ENCODE measurements around the gene IL15.
"Not testable (repeated sequence)": the region's sequence is repeated elsewhere in the genome, so short reads cannot be mapped to it uniquely, and the experiment has no call there.

IL15 gene

GRCh38 chr4:141706445-141706844 lies 70.1 kb downstream of the IL15 start:
- Mint-ChIP-seq H3K27ac (no peak overlapping the region), H3K4me3 (no peak overlapping the region), H3K27me3 (no peaks in the 10 kb centered on the region), H3K9me3 (peaks cover 0 to 5% of the 10 kb centered on the region in 2 donors), H3K4me1 (no peaks in the 10 kb centered on the region)
- ATAC-seq (no peak), DNase-seq (no peak)

- Mint-ChIP-seq H3K9me3 (peaks cover 0 to under 1% of the 10 kb centered on the region in 2 donors), H3K4me3 (no peak overlapping the region), H3K27me3 (no peaks in the 10 kb centered on the region), H3K4me1 (no peaks in the 10 kb centered on the region), H3K27ac (no peak overlapping the region)
- DNase-seq (no peak), ATAC-seq (no peak)
Observed at GRCh38 chr4:141711211-141711610, 74.8 kb downstream of the IL15 start.

- H3K27ac Mint-ChIP-seq = no peak overlapping the region
- H3K4me1 Mint-ChIP-seq = no peaks in the 10 kb centered on the region
- no peak overlapping the region for H3K4me3 Mint-ChIP-seq
- peaks cover 0 to 6% of the 10 kb centered on the region in 2 donors for H3K9me3 Mint-ChIP-seq
- DNase-seq (no peak), ATAC-seq (no peak)
- H3K27me3 Mint-ChIP-seq = no peaks in the 10 kb centered on the region
Observed at GRCh38 chr4:141713185-141713584, 76.8 kb downstream of the IL15 start.

GRCh38 chr4:141713771-141714445 lies 77.5 kb downstream of the IL15 start:
- no peaks in the 10 kb centered on the region for H3K27me3 Mint-ChIP-seq

GRCh38 chr4:141719585-141719984 lies 83.2 kb downstream of the IL15 start:
- Mint-ChIP-seq H3K9me3 (peaks cover 0 to 6% of the 10 kb centered on the region in 2 donors), H3K4me3 (no peak overlapping the region), H3K27me3 (no peaks in the 10 kb centered on the region), H3K27ac (no peak overlapping the region), H3K4me1 (no peaks in the 10 kb centered on the region)
- DNase-seq = no peak
- no peak for ATAC-seq

More at GRCh38 chr4:141713771-141714445, 77.5 kb downstream of the IL15 start:
- Mint-ChIP-seq H3K4me1 (no peaks in the 10 kb centered on the region), H3K27ac (no peak overlapping the region), H3K9me3 (peaks cover 0 to 6% of the 10 kb centered on the region in 2 donors), H3K4me3 (no peak overlapping the region)
- no peak for DNase-seq
- no peak for ATAC-seq

GRCh38 chr4:141721174-141721573 lies 84.8 kb downstream of the IL15 start:
- ATAC-seq = no peak
- Mint-ChIP-seq H3K9me3 (peaks cover 0 to 6% of the 10 kb centered on the region in 2 donors), H3K4me1 (no peaks in the 10 kb centered on the region), H3K27me3 (no peaks in the 10 kb centered on the region), H3K4me3 (no peak overlapping the region), H3K27ac (no peak overlapping the region)
- no peak for DNase-seq

GRCh38 chr4:141724646-141725045 lies 88.3 kb downstream of the IL15 start:
- no peaks in the 10 kb centered on the region for H3K9me3 Mint-ChIP-seq
- no peak overlapping the region for H3K27ac Mint-ChIP-seq
- DNase-seq (no peak), ATAC-seq (no peak)
- H3K4me1 Mint-ChIP-seq = no peaks in the 10 kb centered on the region
- H3K27me3 Mint-ChIP-seq = no peaks in the 10 kb centered on the region
- H3K4me3 Mint-ChIP-seq = no peak overlapping the region

GRCh38 chr4:141727420-141727819 lies 91.0 kb downstream of the IL15 start:
- Mint-ChIP-seq H3K4me3 (no peak overlapping the region), H3K9me3 (no peaks in the 10 kb centered on the region), H3K4me1 (no peaks in the 10 kb centered on the region), H3K27me3 (no peaks in the 10 kb centered on the region), H3K27ac (no peak overlapping the region)
- ATAC-seq (no peak), DNase-seq (no peak)

- ATAC-seq = no peak
- Mint-ChIP-seq H3K27me3 (no peaks in the 10 kb centered on the region), H3K4me3 (no peak overlapping the region), H3K4me1 (no peaks in the 10 kb centered on the region), H3K27ac (no peak overlapping the region), H3K9me3 (no peaks in the 10 kb centered on the region)
- no peak for DNase-seq
Observed at GRCh38 chr4:141730805-141731204, 94.4 kb downstream of the IL15 start.

- no peak overlapping the region for H3K27ac Mint-ChIP-seq
- H3K9me3 Mint-ChIP-seq = peaks cover 0 to 2% of the 10 kb centered on the region in 2 donors
- DNase-seq (no peak), ATAC-seq (no peak)
- no peak overlapping the region for H3K4me3 Mint-ChIP-seq
- H3K4me1 Mint-ChIP-seq = no peaks in the 10 kb centered on the region
- H3K27me3 Mint-ChIP-seq = no peaks in the 10 kb centered on the region
Observed at GRCh38 chr4:141731481-141731880, 95.1 kb downstream of the IL15 start.

- H3K4me3 Mint-ChIP-seq = no peak overlapping the region
- H3K4me1 Mint-ChIP-seq = no peaks in the 10 kb centered on the region
- no peaks in the 10 kb centered on the region for H3K27me3 Mint-ChIP-seq
- no peak overlapping the region for H3K27ac Mint-ChIP-seq
- no peak for DNase-seq
- H3K9me3 Mint-ChIP-seq = peaks cover 25 to 30% of the 10 kb centered on the region in 2 donors
- no peak for ATAC-seq
Observed at GRCh38 chr4:141739636-141740035, 103.3 kb downstream of the IL15 start.

- no peaks in the 10 kb centered on the region for H3K27me3 Mint-ChIP-seq
- H3K27ac Mint-ChIP-seq = no peak overlapping the region
- no peak overlapping the region for H3K4me3 Mint-ChIP-seq
- peaks cover 10% of the 10 kb centered on the region in 2 donors for H3K9me3 Mint-ChIP-seq
- ATAC-seq (no peak), DNase-seq (no peak)
- no peaks in the 10 kb centered on the region for H3K4me1 Mint-ChIP-seq
Observed at GRCh38 chr4:141746026-141746425, 109.6 kb downstream of the IL15 start.

- not testable (repeated sequence) for H3K4me3 Mint-ChIP-seq, H3K27me3 Mint-ChIP-seq, H3K4me1 Mint-ChIP-seq
Observed at GRCh38 chr4:141751806-141752205, 115.4 kb downstream of the IL15 start.

GRCh38 chr4:141757287-141757686 lies 120.9 kb downstream of the IL15 start:
- H3K27me3 Mint-ChIP-seq = no peaks in the 10 kb centered on the region
- no peaks in the 10 kb centered on the region for H3K4me1 Mint-ChIP-seq
- no peak overlapping the region for H3K4me3 Mint-ChIP-seq
- ATAC-seq (no peak), DNase-seq (no peak)
- H3K9me3 Mint-ChIP-seq = no peaks in the 10 kb centered on the region
- H3K27ac Mint-ChIP-seq = no peak overlapping the region

More at GRCh38 chr4:141751806-141752205, 115.4 kb downstream of the IL15 start:
- H3K9me3 Mint-ChIP-seq, H3K27ac Mint-ChIP-seq, ATAC-seq, DNase-seq: not testable (repeated sequence)

GRCh38 chr4:141759796-141760425 lies 123.5 kb downstream of the IL15 start:
- no peak for DNase-seq
- Mint-ChIP-seq H3K4me3 (no peak overlapping the region), H3K27ac (no peak overlapping the region), H3K9me3 (no peaks in the 10 kb centered on the region), H3K27me3 (no peaks in the 10 kb centered on the region), H3K4me1 (no peaks in the 10 kb centered on the region)
- no peak for ATAC-seq

- Mint-ChIP-seq H3K4me1 (no peaks in the 10 kb centered on the region), H3K4me3 (no peak overlapping the region), H3K27me3 (no peaks in the 10 kb centered on the region), H3K9me3 (no peaks in the 10 kb centered on the region), H3K27ac (peak overlapping the region in 1 of 2 donors; percentile 5)
- ATAC-seq (no peak), DNase-seq (no peak)
Observed at GRCh38 chr4:141761926-141762325, 125.5 kb downstream of the IL15 start.

All from stimulated activated naive CD8-positive, alpha-beta T cell treated with anti-CD3 and anti-CD28 coated beads, Interleukin-15, amount 100 ng/mL, for 72 hours (primary cell).